HUES48 (cell line): ENCODE measurements around the gene ZNF80.

Source experiments
- H3K27ac ChIP-seq: one replicate; pipeline ENCODE4 v1.7.0; 2013; ENCODE audit warnings: low read depth, low read length, inconsistent platforms
- H3K27me3 ChIP-seq: 2 replicates; pipeline ENCODE4 v1.6.1; 2013; ENCODE audit warnings: mild to moderate bottlenecking, low read length; ENCODE audit not compliant: control insufficient read depth, insufficient read depth
- H3K36me3 ChIP-seq: 2 replicates; pipeline ENCODE4 v1.6.1; 2013; ENCODE audit warnings: low read length; ENCODE audit not compliant: control insufficient read depth, insufficient read depth
- H3K4me1 ChIP-seq: 2 replicates; pipeline ENCODE4 v1.6.1; 2013; ENCODE audit warnings: mild to moderate bottlenecking, low read length; ENCODE audit not compliant: control insufficient read depth, insufficient read depth
- H3K4me3 ChIP-seq: 2 replicates; pipeline ENCODE4 v1.5.1; 2013; ENCODE audit warnings: mild to moderate bottlenecking, low read depth, low read length
- H3K9ac ChIP-seq: 2 replicates; pipeline ENCODE4 v1.6.1; 2013; ENCODE audit warnings: mild to moderate bottlenecking, low read depth, low read length, moderate library complexity
- H3K9me3 ChIP-seq: 2 replicates; pipeline ENCODE4 v1.6.1; 2013; ENCODE audit warnings: low read length; ENCODE audit not compliant: control insufficient read depth, insufficient read depth

The ZNF80 gene

GRCh38 chr3:114207768-114208167 is 29.6 kb downstream of the ZNF80 start:
- no peaks in the 10 kb centered on the region for H3K27me3 ChIP-seq
- no peaks in the 10 kb centered on the region for H3K36me3 ChIP-seq
- no peaks in the 10 kb centered on the region for H3K9me3 ChIP-seq
- no peak overlapping the region for H3K27ac ChIP-seq
- no peak overlapping the region for H3K4me3 ChIP-seq
- no peak overlapping the region for H3K9ac ChIP-seq
- H3K4me1 ChIP-seq = 0 out of 2 replicates have a peak, but pooled peaks cover 3% of the 10 kb centered on the region

GRCh38 chr3:114206342-114206741 is 31.0 kb downstream of the ZNF80 start:
- Histone ChIP-seq H3K4me3 (no peak overlapping the region), H3K4me1 (no peaks in the 10 kb centered on the region), H3K9me3 (no peaks in the 10 kb centered on the region), H3K9ac (no peak overlapping the region), H3K36me3 (no peaks in the 10 kb centered on the region), H3K27ac (no peak overlapping the region), H3K27me3 (no peaks in the 10 kb centered on the region)

- Histone ChIP-seq H3K36me3 (no peaks in the 10 kb centered on the region), H3K27ac (no peak overlapping the region), H3K27me3 (no peaks in the 10 kb centered on the region), H3K4me3 (no peak overlapping the region), H3K4me1 (no peaks in the 10 kb centered on the region), H3K9ac (no peak overlapping the region), H3K9me3 (no peaks in the 10 kb centered on the region)
These were observed 31.8 kb downstream of the ZNF80 start for GRCh38 chr3:114205541-114205940.

GRCh38 chr3:114194750-114195149 is 42.6 kb downstream of the ZNF80 start:
- Histone ChIP-seq H3K4me3 (no peak overlapping the region), H3K9me3 (no peaks in the 10 kb centered on the region), H3K4me1 (no peaks in the 10 kb centered on the region), H3K27ac (no peak overlapping the region), H3K36me3 (no peaks in the 10 kb centered on the region), H3K9ac (no peak overlapping the region), H3K27me3 (no peaks in the 10 kb centered on the region)

- Histone ChIP-seq H3K27me3 (no peaks in the 10 kb centered on the region), H3K27ac (no peak overlapping the region), H3K36me3 (no peaks in the 10 kb centered on the region), H3K9ac (no peak overlapping the region), H3K9me3 (no peaks in the 10 kb centered on the region), H3K4me1 (no peaks in the 10 kb centered on the region), H3K4me3 (no peak overlapping the region)
These were observed 45.2 kb downstream of the ZNF80 start for GRCh38 chr3:114192136-114192535.

GRCh38 chr3:114186501-114186900 is 50.9 kb downstream of the ZNF80 start:
- no peak overlapping the region for H3K27ac ChIP-seq
- no peaks in the 10 kb centered on the region for H3K36me3 ChIP-seq
- H3K4me1 ChIP-seq = no peaks in the 10 kb centered on the region
- no peak overlapping the region for H3K9ac ChIP-seq
- H3K27me3 ChIP-seq = no peaks in the 10 kb centered on the region
- H3K4me3 ChIP-seq = no peak overlapping the region
- H3K9me3 ChIP-seq = peaks cover 9% of the 10 kb centered on the region
